Upper lobe of left lung (tissue), 4 donors: ENCODE results near the gene PRMT6.

Experiments
- CTCF ChIP-seq, 6 experiments: fragments of 450-650 bp in 4 of 6; fragments of 200-600 bp in 2 of 6; sonication (generic) in 2 of 6; IDR thresholded peaks; one replicate each; pipeline ENCODE4 v1.5.1; 2016 to 2019; ENCODE audit warnings: antibody characterized with exemption in 6 of 6
- EP300 ChIP-seq, 4 donors: sonication (generic); formaldehyde crosslinking; IDR thresholded peaks; one replicate each; pipeline ENCODE4 v1.5.1; 2017; ENCODE audit warnings: antibody characterized with exemption in 4 of 4, control low read depth in 2 of 4
- POLR2A ChIP-seq, 4 donors: fragments of 450-650 bp; IDR thresholded peaks; one replicate each; pipeline ENCODE4 v1.5.1; 2016 to 2017; ENCODE audit warnings: antibody characterized with exemption in 4 of 4, mild to moderate bottlenecking in 2 of 4

- TF ChIP-seq POLR2A (IDR thresholded peaks at IDR 0.05) (no peak), CTCF (IDR thresholded peaks at IDR 0.05) (no peak), EP300 (IDR thresholded peaks at IDR 0.05) (no peak)
These were observed 47.2 kb upstream of the PRMT6 start for GRCh38 chr1:107009281-107009680.
